Kidney (tissue), 14 donors: ENCODE measurements around the gene BIN1. TPM values are rescaled to one million over a fixed set of nuclear protein-coding genes. Genes with fewer than 3 reads are reported as not detected.

Experiments used
- DNase-seq, 5 donors: peaks; one replicate each; pipeline ENCODE4 v3.0.0-alpha.2; 2013 to 2020
- FAIRE-seq: peaks from 2 replicates; lab custom pipeline; 2012; peaks lifted over from hg19 to GRCh38; lab: Jason Lieb, UNC
- H3K27ac ChIP-seq, 2 donors: one replicate each; pipeline ENCODE4 v1.7.0; 2013; ENCODE audit warnings: low read depth in 2 of 2, low read length in 2 of 2, inconsistent platforms in 1 of 2
- H3K27me3 ChIP-seq: one replicate; pipeline ENCODE4 v1.7.1; 2013; ENCODE audit warnings: low read length, inconsistent platforms; ENCODE audit not compliant: control insufficient read depth, insufficient read depth
- H3K36me3 ChIP-seq, 3 donors: one replicate each; pipeline versions ENCODE4 v1.7.0 to v1.7.1; 2013; ENCODE audit warnings: low read length in 3 of 3, control low read depth in 1 of 3, inconsistent platforms in 1 of 3; ENCODE audit not compliant: insufficient read depth in 3 of 3, control insufficient read depth in 2 of 3
- H3K4me1 ChIP-seq, 3 donors: one replicate each; pipeline versions ENCODE4 v1.7.0 to v1.7.1; 2013; ENCODE audit warnings: low read length in 3 of 3, inconsistent platforms in 1 of 3, low read depth in 1 of 3; ENCODE audit not compliant: control insufficient read depth in 2 of 3, insufficient read depth in 2 of 3
- H3K4me3 ChIP-seq, 3 donors: one replicate each; pipeline versions ENCODE4 v1.7.0 to v1.8.1; 2013; ENCODE audit warnings: low read length in 3 of 3, control low read depth in 1 of 3, inconsistent platforms in 1 of 3
- H3K9ac ChIP-seq, 3 donors: one replicate each; pipeline versions ENCODE4 v1.7.0 to v1.7.1; 2013; ENCODE audit warnings: low read length in 3 of 3, control low read depth in 1 of 3, inconsistent platforms in 1 of 3
- H3K9me3 ChIP-seq, 3 donors: one replicate each; pipeline versions ENCODE4 v1.7.0 to v1.7.1; 2013; ENCODE audit warnings: low read length in 3 of 3, control low read depth in 1 of 3, inconsistent platforms in 1 of 3; ENCODE audit not compliant: control insufficient read depth in 2 of 3, insufficient read depth in 1 of 3
- intact Hi-C: fragments of 100-400 bp; cut with DNase I; formaldehyde crosslinking; loops from one replicate; pipeline ENCODE4 v1.11.1; 2022
- polyA plus RNA-seq: library from polyadenylated mRNA; stranded (reverse); fragments of 350-450 nt; fragmentation: Illumina TruSeq; extraction: RNeasy Lipid Tissue Mini Kit (QIAGEN cat#74804); gene quantifications from one replicate; pipeline ENCODE4 v1.2.3, GENCODE V29; 2014; ENCODE audit warnings: low read depth, low replicate concordance; ENCODE audit not compliant: insufficient read depth
- total RNA-seq: library from RNA; stranded (reverse); fragmentation: NEBNext Ultra II Directional; extraction: Animal tissue kit (Norgen Biotek cat#: 25700); gene quantifications from one replicate; pipeline ENCODE4 v1.2.1, GENCODE V29; 2021
- TF ChIP-seq, protein P1 (sequence below): IDR thresholded peaks from 3 replicates; pipeline ENCODE4 v1.5.1; 2012; ENCODE audit warnings: mild to moderate bottlenecking, moderate library complexity, borderline replicate concordance; ENCODE audit not compliant: insufficient read depth; ENCODE audit errors: extremely low read depth
- donor health status: control.
- donor health status: control.
- donor health status: control.
- donor health status: control.
- donor health status: control.
- donor health status: DM: yes; HTN: yes; CAD: no.
- donor health status: Normal renal cell carcinoma (clear cell type).

Gene BIN1
- total and polyA plus RNA-seq, 2 donors from 2014 or later: 121 to 167 TPM

DNA sequence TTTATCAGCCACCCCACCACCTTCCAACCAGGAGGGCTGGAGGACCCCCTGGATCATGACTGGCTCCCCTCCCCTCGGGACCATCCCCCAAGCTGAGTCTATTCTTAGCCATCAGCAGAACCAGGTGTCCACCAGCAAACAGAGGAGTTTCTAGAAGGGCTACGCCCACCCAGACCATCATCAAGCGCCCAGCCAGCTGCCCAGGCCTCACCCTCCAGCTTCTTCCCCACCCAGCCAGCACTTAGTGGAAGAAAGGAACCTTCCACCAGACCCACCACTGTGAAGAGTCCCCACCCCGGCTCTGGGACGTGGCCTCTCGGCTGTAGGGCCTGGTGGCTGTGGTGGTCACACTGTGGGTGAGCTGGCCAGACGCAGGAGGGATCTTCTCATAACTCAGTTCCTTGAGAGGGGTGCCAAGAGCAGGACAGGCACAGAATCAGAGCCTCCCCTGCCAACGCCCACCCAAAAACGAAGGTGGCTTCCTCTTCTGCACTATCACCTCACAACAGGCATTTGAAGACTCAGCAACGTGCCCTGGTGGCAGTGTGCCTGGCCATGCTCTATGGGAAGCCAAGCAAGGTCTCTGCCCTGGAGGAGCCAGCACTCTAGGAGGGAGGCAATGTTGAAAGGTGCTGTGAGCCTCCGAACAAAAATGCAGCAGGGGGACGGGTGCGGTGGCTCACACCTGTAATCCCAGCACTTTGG is 19.0 kb downstream of the BIN1 start:
- Histone ChIP-seq H3K9me3 (no peaks in the 10 kb centered on the region), H3K36me3 (no peaks in the 10 kb centered on the region), H3K4me3 (peak overlapping the region in 1 of 3 donors; percentile 25), H3K4me1 (peaks cover 7 to 30% (median 21%) of the 10 kb centered on the region in 3 donors), H3K9ac (peak overlapping the region in 1 of 3 donors; percentile 51), H3K27ac (peak overlapping the region; percentile 28 to 43), H3K27me3 (no peaks in the 10 kb centered on the region)
- DNase-seq (no peak), FAIRE-seq (no peak)
- intact Hi-C loops: no loop called here
- TF ChIP-seq, protein P1, sequence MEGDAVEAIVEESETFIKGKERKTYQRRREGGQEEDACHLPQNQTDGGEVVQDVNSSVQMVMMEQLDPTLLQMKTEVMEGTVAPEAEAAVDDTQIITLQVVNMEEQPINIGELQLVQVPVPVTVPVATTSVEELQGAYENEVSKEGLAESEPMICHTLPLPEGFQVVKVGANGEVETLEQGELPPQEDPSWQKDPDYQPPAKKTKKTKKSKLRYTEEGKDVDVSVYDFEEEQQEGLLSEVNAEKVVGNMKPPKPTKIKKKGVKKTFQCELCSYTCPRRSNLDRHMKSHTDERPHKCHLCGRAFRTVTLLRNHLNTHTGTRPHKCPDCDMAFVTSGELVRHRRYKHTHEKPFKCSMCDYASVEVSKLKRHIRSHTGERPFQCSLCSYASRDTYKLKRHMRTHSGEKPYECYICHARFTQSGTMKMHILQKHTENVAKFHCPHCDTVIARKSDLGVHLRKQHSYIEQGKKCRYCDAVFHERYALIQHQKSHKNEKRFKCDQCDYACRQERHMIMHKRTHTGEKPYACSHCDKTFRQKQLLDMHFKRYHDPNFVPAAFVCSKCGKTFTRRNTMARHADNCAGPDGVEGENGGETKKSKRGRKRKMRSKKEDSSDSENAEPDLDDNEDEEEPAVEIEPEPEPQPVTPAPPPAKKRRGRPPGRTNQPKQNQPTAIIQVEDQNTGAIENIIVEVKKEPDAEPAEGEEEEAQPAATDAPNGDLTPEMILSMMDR: no peak

DNA sequence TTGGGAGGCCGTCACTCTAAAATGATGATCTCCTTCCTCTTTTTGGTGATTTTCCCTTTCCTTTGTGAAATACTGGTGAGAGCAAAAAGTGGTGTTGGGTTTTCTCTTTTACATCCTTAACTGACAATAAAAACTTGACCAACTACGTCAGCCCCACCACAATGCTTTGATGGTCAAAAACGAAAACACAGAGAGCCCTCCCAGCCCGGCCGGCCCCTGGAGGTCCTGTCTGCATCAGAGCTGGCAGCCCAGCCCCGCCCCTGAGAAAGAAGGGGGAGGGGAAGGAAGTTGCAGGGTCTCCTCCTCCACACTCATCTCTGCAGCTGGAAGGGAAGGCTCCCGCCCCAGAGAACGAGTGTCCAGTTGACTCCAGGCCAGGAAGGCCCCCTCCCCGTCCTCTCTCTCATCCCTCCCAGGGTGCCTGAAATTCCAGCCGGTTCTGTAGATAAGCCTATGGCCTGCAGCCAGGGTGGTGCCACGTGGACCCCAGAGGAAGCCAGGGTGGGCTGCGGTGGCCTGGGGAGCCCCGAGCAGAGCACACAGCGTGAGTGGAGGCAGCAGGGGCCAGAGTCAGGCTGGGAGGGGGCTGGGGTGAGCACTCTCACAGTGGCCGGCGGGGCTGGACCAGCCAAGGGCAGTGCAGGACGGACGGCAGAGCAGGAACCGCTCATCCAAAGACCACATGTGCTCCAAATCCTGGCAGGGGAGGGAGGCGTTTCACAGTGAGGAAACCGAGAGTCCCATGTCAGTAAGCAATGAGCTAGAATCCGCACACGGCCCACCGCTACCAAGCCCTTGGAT is 19.8 kb downstream of the BIN1 start:
- peaks cover 7 to 37% (median 21%) of the 10 kb centered on the region in 3 donors for H3K4me1 ChIP-seq
- H3K4me3 ChIP-seq: peak overlapping the region in 1 of 3 donors; percentile 25
- DNase-seq: peak; percentile 90 to 98 (median 95)
- H3K36me3 ChIP-seq: no peaks in the 10 kb centered on the region
- H3K9ac ChIP-seq: peak overlapping the region in 2 of 3 donors; percentile 19 to 51
- H3K27ac ChIP-seq: peak overlapping the region; percentile 43 to 52
- no peaks in the 10 kb centered on the region for H3K27me3 ChIP-seq
- no peak for FAIRE-seq
- intact Hi-C loops: no loop called here
- TF ChIP-seq, protein P1: no peak
- no peaks in the 10 kb centered on the region for H3K9me3 ChIP-seq

DNA sequence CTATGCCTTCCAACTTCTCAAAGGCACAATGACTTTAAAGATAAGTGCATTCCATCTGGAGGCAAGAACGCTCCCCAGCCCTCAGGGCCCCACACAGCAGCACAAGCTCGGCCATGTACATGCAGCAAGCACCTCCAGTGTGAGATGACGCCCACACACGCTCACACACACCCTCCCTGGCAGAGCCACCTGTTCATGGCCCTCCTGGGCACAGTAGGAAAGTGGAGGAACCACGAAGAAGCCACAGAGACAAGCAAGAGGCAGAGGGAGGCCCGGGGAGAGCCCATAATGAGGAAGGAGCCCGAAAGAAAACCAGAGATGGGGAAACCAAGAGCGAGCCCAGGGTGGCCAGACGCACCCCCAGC is 21.7 kb downstream of the BIN1 start:
- H3K27me3 ChIP-seq: no peaks in the 10 kb centered on the region
- no peak overlapping the region for H3K27ac ChIP-seq
- H3K36me3 ChIP-seq: no peaks in the 10 kb centered on the region
- no peaks in the 10 kb centered on the region for H3K9me3 ChIP-seq
- DNase-seq (peak in 2 of 5 donors; percentile 45 to 47), FAIRE-seq (no peak)
- peaks cover 7 to 44% (median 21%) of the 10 kb centered on the region in 3 donors for H3K4me1 ChIP-seq
- TF ChIP-seq, protein P1: no peak
- no peak overlapping the region for H3K9ac ChIP-seq
- H3K4me3 ChIP-seq: no peak overlapping the region
- intact Hi-C loops: no loop called here
